ENCODE data around the gene ERP44. TPM values are rescaled to one million over a fixed set of nuclear protein-coding genes. Genes with fewer than 3 reads are reported as not detected.

Gene ERP44
- polyA plus RNA-seq, 1 donor (not counting 4 experiments of a cell fraction or from before 2014, with no cell fraction given) = 17.6 TPM

- Histone ChIP-seq H3K27me3 (ENCODE audit: control insufficient read depth, extremely low read depth, insufficient read depth, low read length) (no peaks in the 10 kb centered on the region), H3K4me2 (ENCODE audit: control insufficient read depth, extremely low read depth, insufficient read depth, low read depth, low read length) (no peak overlapping the region), H3K9me1 (ENCODE audit: control insufficient read depth, extremely low read depth, insufficient read depth, low read length) (no peaks in the 10 kb centered on the region), H3K79me2 (ENCODE audit: control insufficient read depth, insufficient read depth, low read length) (no peaks in the 10 kb centered on the region), H3K4me1 (ENCODE audit: control insufficient read depth, extremely low read depth, insufficient read depth, low read length) (no peaks in the 10 kb centered on the region), H4K20me1 (ENCODE audit: control insufficient read depth, extremely low read depth, insufficient read depth, low read length) (peaks cover 5% of the 10 kb centered on the region), H3K9me3 (ENCODE audit: control insufficient read depth, low read depth, low read length) (no peaks in the 10 kb centered on the region), H2AFZ (ENCODE audit: control insufficient read depth, low read length) (no peak overlapping the region), H3K27ac (ENCODE audit: control insufficient read depth, insufficient read depth, low read length) (no peak overlapping the region), H3K36me3 (ENCODE audit: control insufficient read depth in 2 of 2, extremely low read depth in 1 of 2, insufficient read depth in 2 of 2, low read length in 2 of 2) (no peaks in the 10 kb centered on the region), H3K9ac (ENCODE audit: control insufficient read depth, extremely low read depth, insufficient read depth, low read length) (no peak overlapping the region), H3K4me3 (ENCODE audit: control insufficient read depth in 2 of 3, extremely low read depth in 1 of 3, insufficient read depth in 2 of 3, low read depth in 1 of 3, low read length in 3 of 3) (no peak overlapping the region)
- TF ChIP-seq EZH2 (IDR thresholded peaks at IDR 0.05; ENCODE audit: low read length) (no peak), CTCF (optimal IDR thresholded peaks at IDR 0.05 in 1 of 3, IDR thresholded peaks at IDR 0.05 in 1 of 3, conservative IDR thresholded peaks at IDR 0.05 in 1 of 3; ENCODE audit: extremely low read depth in 1 of 3, insufficient read depth in 2 of 3, low read length in 3 of 3) (no peak)
- DNase-seq (ENCODE audit: low read depth, low spot score) (no peak), FAIRE-seq (no peak)
- dilution Hi-C loops (cut with MboI; ENCODE audit: extremely low pct_ligation_motif_present, low sequenced_read_pairs) = no loop called here
Measured at GRCh38 chr9:100027543-100027942, 71.3 kb downstream of the ERP44 start.

- DNase-seq (ENCODE audit: low read depth, low spot score) (no peak), FAIRE-seq (no peak)
- Histone ChIP-seq H3K36me3 (ENCODE audit: control insufficient read depth in 2 of 2, extremely low read depth in 1 of 2, insufficient read depth in 2 of 2, low read length in 2 of 2) (peaks cover 4 to 7% of the 10 kb centered on the region in 2 experiments), H3K27me3 (ENCODE audit: control insufficient read depth, extremely low read depth, insufficient read depth, low read length) (no peaks in the 10 kb centered on the region), H3K27ac (ENCODE audit: control insufficient read depth, insufficient read depth, low read length) (no peak overlapping the region), H3K4me3 (ENCODE audit: control insufficient read depth in 2 of 3, extremely low read depth in 1 of 3, insufficient read depth in 2 of 3, low read depth in 1 of 3, low read length in 3 of 3) (no peak overlapping the region), H3K9me3 (ENCODE audit: control insufficient read depth, low read depth, low read length) (no peaks in the 10 kb centered on the region), H3K9me1 (ENCODE audit: control insufficient read depth, extremely low read depth, insufficient read depth, low read length) (no peaks in the 10 kb centered on the region), H3K79me2 (ENCODE audit: control insufficient read depth, insufficient read depth, low read length) (no peaks in the 10 kb centered on the region), H3K4me1 (ENCODE audit: control insufficient read depth, extremely low read depth, insufficient read depth, low read length) (no peaks in the 10 kb centered on the region), H4K20me1 (ENCODE audit: control insufficient read depth, extremely low read depth, insufficient read depth, low read length) (no peaks in the 10 kb centered on the region), H2AFZ (ENCODE audit: control insufficient read depth, low read length) (no peak overlapping the region), H3K9ac (ENCODE audit: control insufficient read depth, extremely low read depth, insufficient read depth, low read length) (no peak overlapping the region), H3K4me2 (ENCODE audit: control insufficient read depth, extremely low read depth, insufficient read depth, low read depth, low read length) (no peak overlapping the region)
- dilution Hi-C loops (cut with MboI; ENCODE audit: extremely low pct_ligation_motif_present, low sequenced_read_pairs) = no loop called here
- no peak for TF ChIP-seq EZH2 (IDR thresholded peaks at IDR 0.05; ENCODE audit: low read length)
- TF ChIP-seq CTCF (optimal IDR thresholded peaks at IDR 0.05 in 1 of 3, IDR thresholded peaks at IDR 0.05 in 1 of 3, conservative IDR thresholded peaks at IDR 0.05 in 1 of 3; ENCODE audit: extremely low read depth in 1 of 3, insufficient read depth in 2 of 3, low read length in 3 of 3) = no peak
Measured at GRCh38 chr9:100021931-100022330, 76.9 kb downstream of the ERP44 start.
